ENCODE data around the gene INSR. TPM values are rescaled to one million over a fixed set of nuclear protein-coding genes. Genes with fewer than 3 reads are reported as not detected.

The INSR gene
- total RNA-seq, 1 experiment from 2014 or later: 35.9 TPM

DNA sequence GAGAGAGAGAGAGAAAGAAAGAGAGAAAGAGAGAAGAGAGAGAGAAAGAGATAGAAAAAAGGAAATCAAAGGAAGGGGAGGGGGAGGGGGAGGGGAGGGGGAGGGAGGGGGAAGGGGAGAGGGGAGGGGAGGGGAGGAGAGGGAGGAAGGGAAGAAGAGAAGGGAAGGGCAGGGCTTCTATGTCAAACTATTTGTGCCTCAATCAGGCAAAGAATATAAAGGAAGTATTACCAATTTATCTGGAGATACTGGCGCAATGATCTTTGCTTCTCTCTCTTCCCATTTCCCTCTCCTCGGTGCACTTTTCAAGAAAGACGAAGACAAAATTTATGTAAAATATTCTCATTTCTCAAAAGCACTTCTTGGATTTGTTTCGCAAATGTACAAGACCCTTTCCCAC, 9.3 kb upstream of the INSR start:
- CTCF ChIA-PET: no interaction called here
- Mint-ChIP-seq H3K9me3 (no peaks in the 10 kb centered on the region), H3K4me3 (no peak overlapping the region), H3K27me3 (ENCODE audit: low read depth) (peaks cover 3% of the 10 kb centered on the region; the same call in 1 of the 2 replicates), H3K27ac (no peak overlapping the region), H3K4me1 (peaks cover 2% of the 10 kb centered on the region; the same call in 1 of the 2 replicates), H3K36me3 (no peaks in the 10 kb centered on the region)
- DNase-seq (ENCODE audit: low spot score) (no peak), ATAC-seq (no peak)
- POLR2A ChIA-PET: no interaction called here
- TF ChIP-seq ESRRA (CRISPR knock-in tag; IDR thresholded peaks at IDR 0.05; ENCODE audit: borderline replicate concordance) (no peak), HMGA2 (CRISPR knock-in tag; IDR thresholded peaks at IDR 0.05) (no peak), ZBTB21 (CRISPR knock-in tag; IDR thresholded peaks at IDR 0.05; ENCODE audit: borderline replicate concordance) (no peak), NFATC4 (CRISPR knock-in tag; IDR thresholded peaks at IDR 0.05) (no peak), RELA (CRISPR knock-in tag; IDR thresholded peaks at IDR 0.05; ENCODE audit: borderline replicate concordance) (no peak), FOXJ3 (CRISPR knock-in tag; IDR thresholded peaks at IDR 0.05; ENCODE audit: borderline replicate concordance) (no peak), ZNF138 (CRISPR knock-in tag; conservative IDR thresholded peaks at IDR 0.05) (no peak), ZNF263 (CRISPR knock-in tag; IDR thresholded peaks at IDR 0.05; ENCODE audit: low read depth) (no peak)
- TF ChIP-seq, protein P1, sequence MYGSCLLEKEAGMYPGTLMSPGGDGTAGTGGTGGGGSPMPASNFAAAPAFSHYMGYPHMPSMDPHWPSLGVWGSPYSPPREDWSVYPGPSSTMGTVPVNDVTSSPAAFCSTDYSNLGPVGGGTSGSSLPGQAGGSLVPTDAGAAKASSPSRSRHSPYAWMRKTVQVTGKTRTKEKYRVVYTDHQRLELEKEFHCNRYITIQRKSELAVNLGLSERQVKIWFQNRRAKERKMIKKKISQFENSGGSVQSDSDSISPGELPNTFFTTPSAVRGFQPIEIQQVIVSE (CRISPR knock-in tag; IDR thresholded peaks at IDR 0.05; ENCODE audit: borderline replicate concordance): no peak
- TF ChIP-seq, protein P2, sequence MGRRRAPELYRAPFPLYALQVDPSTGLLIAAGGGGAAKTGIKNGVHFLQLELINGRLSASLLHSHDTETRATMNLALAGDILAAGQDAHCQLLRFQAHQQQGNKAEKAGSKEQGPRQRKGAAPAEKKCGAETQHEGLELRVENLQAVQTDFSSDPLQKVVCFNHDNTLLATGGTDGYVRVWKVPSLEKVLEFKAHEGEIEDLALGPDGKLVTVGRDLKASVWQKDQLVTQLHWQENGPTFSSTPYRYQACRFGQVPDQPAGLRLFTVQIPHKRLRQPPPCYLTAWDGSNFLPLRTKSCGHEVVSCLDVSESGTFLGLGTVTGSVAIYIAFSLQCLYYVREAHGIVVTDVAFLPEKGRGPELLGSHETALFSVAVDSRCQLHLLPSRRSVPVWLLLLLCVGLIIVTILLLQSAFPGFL (CRISPR knock-in tag; IDR thresholded peaks at IDR 0.05; ENCODE audit: borderline replicate concordance): no peak

- Mint-ChIP-seq H3K9me3 (no peaks in the 10 kb centered on the region), H3K4me1 (peaks cover 2% of the 10 kb centered on the region; the same call in 1 of the 2 replicates), H3K4me3 (no peak overlapping the region), H3K27ac (no peak overlapping the region), H3K36me3 (no peaks in the 10 kb centered on the region), H3K27me3 (ENCODE audit: low read depth) (peaks cover 8% of the 10 kb centered on the region)
- no peak for ATAC-seq
- CTCF ChIA-PET: interaction anchor here (1.8 kb wide), 1 partner anchor 25 kb away, joined by 8 read pairs; no protein-coding TSS in a partner anchor
- TF ChIP-seq OVOL2 (CRISPR knock-in tag; IDR thresholded peaks at IDR 0.05; ENCODE audit: borderline replicate concordance): no peak
- no peak for TF ChIP-seq KAT7 (CRISPR knock-in tag; IDR thresholded peaks at IDR 0.05; ENCODE audit: borderline replicate concordance)
- TF ChIP-seq FOXK1 (CRISPR knock-in tag; IDR thresholded peaks at IDR 0.05): no peak
- TF ChIP-seq GRHL2 (CRISPR knock-in tag; IDR thresholded peaks at IDR 0.05; ENCODE audit: insufficient replicate concordance, severe bottlenecking): no peak
- TF ChIP-seq, protein P3, sequence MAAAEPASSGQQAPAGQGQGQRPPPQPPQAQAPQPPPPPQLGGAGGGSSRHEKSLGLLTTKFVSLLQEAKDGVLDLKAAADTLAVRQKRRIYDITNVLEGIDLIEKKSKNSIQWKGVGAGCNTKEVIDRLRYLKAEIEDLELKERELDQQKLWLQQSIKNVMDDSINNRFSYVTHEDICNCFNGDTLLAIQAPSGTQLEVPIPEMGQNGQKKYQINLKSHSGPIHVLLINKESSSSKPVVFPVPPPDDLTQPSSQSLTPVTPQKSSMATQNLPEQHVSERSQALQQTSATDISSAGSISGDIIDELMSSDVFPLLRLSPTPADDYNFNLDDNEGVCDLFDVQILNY (CRISPR knock-in tag; IDR thresholded peaks at IDR 0.05): no peak
- no peak for TF ChIP-seq FOXP1 (CRISPR knock-in tag; IDR thresholded peaks at IDR 0.05; ENCODE audit: borderline replicate concordance)
- TF ChIP-seq NR3C1 (CRISPR knock-in tag; conservative IDR thresholded peaks at IDR 0.05; ENCODE audit: low read depth): no peak
- TF ChIP-seq ATF6 (CRISPR knock-in tag; IDR thresholded peaks at IDR 0.05): no peak
- no peak for TF ChIP-seq MAX (CRISPR knock-in tag; IDR thresholded peaks at IDR 0.05)
- no peak for TF ChIP-seq IRF1 (CRISPR knock-in tag; IDR thresholded peaks at IDR 0.05)
- no peak for TF ChIP-seq TP53 (CRISPR knock-in tag; IDR thresholded peaks at IDR 0.05)
- no peak for TF ChIP-seq JAZF1 (CRISPR knock-in tag; IDR thresholded peaks at IDR 0.05)
- no peak for TF ChIP-seq ATF2 (CRISPR knock-in tag; IDR thresholded peaks at IDR 0.05; ENCODE audit: borderline replicate concordance, low read depth)
- TF ChIP-seq GTF2I (CRISPR knock-in tag; conservative IDR thresholded peaks at IDR 0.05): no peak
- no peak for TF ChIP-seq ZNF396 (CRISPR knock-in tag; IDR thresholded peaks at IDR 0.05; ENCODE audit: borderline replicate concordance)
- no peak for DNase-seq (ENCODE audit: low spot score)
- POLR2A ChIA-PET: no interaction called here
Measured at GRCh38 chr19:7301525-7301924, 7.3 kb upstream of the INSR start.

Data from WTC11 (cell line).